Kidney (tissue), 14 donors: ENCODE results near the gene HS3ST6. TPM values are rescaled to one million over a fixed set of nuclear protein-coding genes. Genes with fewer than 3 reads are reported as not detected.
"Not testable (repeated sequence)": the region's sequence is repeated elsewhere in the genome, so short reads cannot be mapped to it uniquely, and the experiment has no call there.

ENCODE experiments used
- DNase-seq, 5 donors: peaks; one replicate each; pipeline ENCODE4 v3.0.0-alpha.2; 2013 to 2020
- FAIRE-seq: peaks from 2 replicates; lab custom pipeline; 2012; peaks lifted over from hg19 to GRCh38; lab: Jason Lieb, UNC
- H3K27ac ChIP-seq, 2 donors: one replicate each; pipeline ENCODE4 v1.7.0; 2013; ENCODE audit warnings: low read depth in 2 of 2, low read length in 2 of 2, inconsistent platforms in 1 of 2
- H3K27me3 ChIP-seq: one replicate; pipeline ENCODE4 v1.7.1; 2013; ENCODE audit warnings: low read length, inconsistent platforms; ENCODE audit not compliant: control insufficient read depth, insufficient read depth
- H3K36me3 ChIP-seq, 3 donors: one replicate each; pipeline versions ENCODE4 v1.7.0 to v1.7.1; 2013; ENCODE audit warnings: low read length in 3 of 3, control low read depth in 1 of 3, inconsistent platforms in 1 of 3; ENCODE audit not compliant: insufficient read depth in 3 of 3, control insufficient read depth in 2 of 3
- H3K4me1 ChIP-seq, 3 donors: one replicate each; pipeline versions ENCODE4 v1.7.0 to v1.7.1; 2013; ENCODE audit warnings: low read length in 3 of 3, inconsistent platforms in 1 of 3, low read depth in 1 of 3; ENCODE audit not compliant: control insufficient read depth in 2 of 3, insufficient read depth in 2 of 3
- H3K4me3 ChIP-seq, 3 donors: one replicate each; pipeline versions ENCODE4 v1.7.0 to v1.8.1; 2013; ENCODE audit warnings: low read length in 3 of 3, control low read depth in 1 of 3, inconsistent platforms in 1 of 3
- H3K9ac ChIP-seq, 3 donors: one replicate each; pipeline versions ENCODE4 v1.7.0 to v1.7.1; 2013; ENCODE audit warnings: low read length in 3 of 3, control low read depth in 1 of 3, inconsistent platforms in 1 of 3
- H3K9me3 ChIP-seq, 3 donors: one replicate each; pipeline versions ENCODE4 v1.7.0 to v1.7.1; 2013; ENCODE audit warnings: low read length in 3 of 3, control low read depth in 1 of 3, inconsistent platforms in 1 of 3; ENCODE audit not compliant: control insufficient read depth in 2 of 3, insufficient read depth in 1 of 3
- intact Hi-C: fragments of 100-400 bp; cut with DNase I; formaldehyde crosslinking; loops from one replicate; pipeline ENCODE4 v1.11.1; 2022
- polyA plus RNA-seq: library from polyadenylated mRNA; stranded (reverse); fragments of 350-450 nt; fragmentation: Illumina TruSeq; extraction: RNeasy Lipid Tissue Mini Kit (QIAGEN cat#74804); gene quantifications from one replicate; pipeline ENCODE4 v1.2.3, GENCODE V29; 2014; ENCODE audit warnings: low read depth, low replicate concordance; ENCODE audit not compliant: insufficient read depth
- total RNA-seq: library from RNA; stranded (reverse); fragmentation: NEBNext Ultra II Directional; extraction: Animal tissue kit (Norgen Biotek cat#: 25700); gene quantifications from one replicate; pipeline ENCODE4 v1.2.1, GENCODE V29; 2021
- TF ChIP-seq, protein P1 (sequence below): IDR thresholded peaks from 3 replicates; pipeline ENCODE4 v1.5.1; 2012; ENCODE audit warnings: mild to moderate bottlenecking, moderate library complexity, borderline replicate concordance; ENCODE audit not compliant: insufficient read depth; ENCODE audit errors: extremely low read depth
- donor health status: control.
- donor health status: control.
- donor health status: control.
- donor health status: control.
- donor health status: control.
- donor health status: DM: yes; HTN: yes; CAD: no.
- donor health status: Normal renal cell carcinoma (clear cell type).

Gene HS3ST6
- total and polyA plus RNA-seq, 2 donors from 2014 or later, result 0.19 to 0.73 TPM

DNA sequence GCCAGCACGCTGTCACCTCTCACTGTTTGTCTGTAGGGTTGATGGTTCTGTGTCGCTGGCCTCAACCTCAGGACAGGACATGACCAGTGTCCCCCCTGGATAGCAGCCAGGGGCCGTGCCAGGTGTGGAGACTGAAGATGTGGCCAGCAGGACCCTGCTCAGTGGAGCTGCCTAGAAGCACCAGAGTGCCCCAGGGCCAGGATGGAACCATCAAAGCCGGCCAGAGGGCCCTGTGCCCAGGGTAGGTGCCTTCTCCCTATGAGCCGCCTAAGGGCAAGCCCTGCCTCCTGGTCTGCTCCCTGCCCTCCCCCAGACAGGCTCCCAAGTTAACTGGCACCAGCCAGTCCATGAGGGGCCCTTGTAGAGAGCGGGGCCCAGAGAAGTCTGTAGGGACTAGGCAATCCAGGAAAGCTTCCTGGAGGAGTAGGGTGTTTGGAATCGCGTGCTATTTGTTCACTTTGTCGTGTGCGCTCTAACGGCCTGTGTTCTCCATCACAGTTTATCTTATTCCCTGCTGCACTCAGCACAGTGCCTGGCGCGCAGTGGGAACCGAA lies 40.6 kb upstream of the HS3ST6 start:
- Histone ChIP-seq H3K9ac (peak overlapping the region in 1 of 3 donors; percentile 91), H3K4me1 (peaks cover 0 to 12% (median 12%) of the 10 kb centered on the region in 3 donors), H3K27me3 (no peaks in the 10 kb centered on the region), H3K27ac (no peak overlapping the region), H3K36me3 (peaks cover 0 to 6% (median 6%) of the 10 kb centered on the region in 3 donors), H3K9me3 (no peaks in the 10 kb centered on the region), H3K4me3 (peak overlapping the region; percentile 24 to 81 (median 39))
- FAIRE-seq (no peak), DNase-seq (peak in 1 of 5 donors; percentile 64)
- TF ChIP-seq, protein P1, sequence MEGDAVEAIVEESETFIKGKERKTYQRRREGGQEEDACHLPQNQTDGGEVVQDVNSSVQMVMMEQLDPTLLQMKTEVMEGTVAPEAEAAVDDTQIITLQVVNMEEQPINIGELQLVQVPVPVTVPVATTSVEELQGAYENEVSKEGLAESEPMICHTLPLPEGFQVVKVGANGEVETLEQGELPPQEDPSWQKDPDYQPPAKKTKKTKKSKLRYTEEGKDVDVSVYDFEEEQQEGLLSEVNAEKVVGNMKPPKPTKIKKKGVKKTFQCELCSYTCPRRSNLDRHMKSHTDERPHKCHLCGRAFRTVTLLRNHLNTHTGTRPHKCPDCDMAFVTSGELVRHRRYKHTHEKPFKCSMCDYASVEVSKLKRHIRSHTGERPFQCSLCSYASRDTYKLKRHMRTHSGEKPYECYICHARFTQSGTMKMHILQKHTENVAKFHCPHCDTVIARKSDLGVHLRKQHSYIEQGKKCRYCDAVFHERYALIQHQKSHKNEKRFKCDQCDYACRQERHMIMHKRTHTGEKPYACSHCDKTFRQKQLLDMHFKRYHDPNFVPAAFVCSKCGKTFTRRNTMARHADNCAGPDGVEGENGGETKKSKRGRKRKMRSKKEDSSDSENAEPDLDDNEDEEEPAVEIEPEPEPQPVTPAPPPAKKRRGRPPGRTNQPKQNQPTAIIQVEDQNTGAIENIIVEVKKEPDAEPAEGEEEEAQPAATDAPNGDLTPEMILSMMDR, result no peak
- intact Hi-C loops, result no loop called here

DNA sequence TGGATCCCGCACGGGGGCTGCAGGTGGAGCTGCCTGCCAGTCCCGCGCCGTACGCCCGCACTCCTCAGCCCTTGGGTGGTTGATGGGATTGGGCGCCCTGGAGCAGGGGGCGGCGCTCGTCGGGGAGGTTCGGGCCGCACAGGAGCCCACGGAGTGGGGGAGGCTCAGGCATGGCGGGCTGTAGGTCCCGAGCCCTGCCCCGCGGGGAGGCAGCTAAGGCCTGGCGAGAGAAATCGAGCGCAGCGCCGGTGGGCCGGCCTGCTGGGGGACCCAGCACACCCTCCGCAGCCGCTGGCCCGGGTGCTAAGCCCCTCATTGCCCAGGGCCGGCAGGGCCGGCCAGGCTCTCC lies 39.9 kb upstream of the HS3ST6 start:
- peak in 1 of 5 donors; percentile 46 for DNase-seq
- H3K36me3 ChIP-seq, result not testable (repeated sequence)

DNA sequence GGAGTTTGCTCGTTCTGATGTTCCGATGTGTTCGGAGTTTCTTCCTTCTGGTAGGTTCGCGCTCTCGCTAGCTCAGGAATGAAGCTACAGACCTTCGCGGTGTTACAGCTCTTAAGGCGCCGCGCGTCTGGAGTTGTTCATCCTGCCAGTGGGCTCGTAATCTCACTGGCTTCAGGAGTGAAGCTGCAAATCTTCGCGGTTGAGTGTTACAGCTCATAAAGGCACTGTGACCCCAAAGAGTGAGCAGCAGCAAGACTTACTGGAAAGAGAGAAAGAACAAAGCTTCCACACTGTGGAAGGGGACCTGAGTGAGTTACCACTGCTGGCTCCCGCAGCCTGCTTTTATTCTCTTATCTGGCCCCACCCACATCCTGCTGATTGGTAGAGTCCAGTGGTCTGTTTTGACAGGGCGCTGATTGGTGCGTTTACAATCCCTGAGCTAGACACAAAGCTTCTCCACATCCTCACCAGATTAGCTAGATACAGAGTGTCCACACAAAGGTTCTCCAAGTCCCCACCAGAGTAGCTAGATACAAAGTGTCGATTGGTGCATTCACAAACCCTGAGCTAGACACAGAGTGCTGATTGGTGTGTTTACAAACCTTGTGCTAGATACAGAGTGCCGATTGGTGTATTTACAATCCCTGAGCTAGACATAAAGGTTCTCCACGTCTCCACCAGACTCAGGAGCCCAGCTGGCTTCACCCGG lies 39.4 kb upstream of the HS3ST6 start:
- H3K9ac ChIP-seq, intact Hi-C loops, H3K36me3 ChIP-seq, DNase-seq, H3K9me3 ChIP-seq, FAIRE-seq, H3K27ac ChIP-seq, H3K4me1 ChIP-seq, H3K27me3 ChIP-seq, H3K4me3 ChIP-seq: not testable (repeated sequence)

More for the DNA sequence above, 39.9 kb upstream of the HS3ST6 start:
- H3K4me1 ChIP-seq, H3K9me3 ChIP-seq, intact Hi-C loops, H3K27ac ChIP-seq, FAIRE-seq, H3K4me3 ChIP-seq, H3K27me3 ChIP-seq, H3K9ac ChIP-seq: not testable (repeated sequence)

DNA sequence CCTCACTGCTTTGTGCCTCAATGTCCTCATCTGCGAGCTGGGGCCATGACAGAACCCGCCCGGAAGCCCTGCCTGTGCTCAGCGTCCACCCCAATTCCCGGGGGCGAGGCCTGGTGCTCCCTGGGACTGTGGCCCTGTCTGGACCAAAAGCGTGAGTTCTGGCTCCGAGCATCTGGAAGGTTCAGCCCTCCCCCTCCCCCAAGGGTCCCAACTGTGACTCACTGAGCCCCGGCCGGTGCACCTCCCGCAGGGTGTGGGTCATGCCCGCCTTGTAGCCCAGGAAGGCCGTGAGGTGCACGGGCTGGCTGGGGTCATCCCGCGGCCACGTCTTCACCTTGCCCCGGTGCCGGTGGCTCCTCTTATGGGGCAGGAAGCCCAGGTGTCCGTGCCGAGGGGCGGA lies 35.5 kb upstream of the HS3ST6 start:
- no peaks in the 10 kb centered on the region for H3K36me3 ChIP-seq
- no peak for FAIRE-seq
- no peak overlapping the region for H3K27ac ChIP-seq
- H3K27me3 ChIP-seq, result no peaks in the 10 kb centered on the region
- no peak overlapping the region for H3K9ac ChIP-seq
- TF ChIP-seq, protein P1, result no peak
- H3K4me3 ChIP-seq, result no peak overlapping the region
- H3K4me1 ChIP-seq, result peaks cover 0 to under 1% (median 0%) of the 10 kb centered on the region in 3 donors
- H3K9me3 ChIP-seq, result no peaks in the 10 kb centered on the region
- intact Hi-C loops, result no loop called here
- DNase-seq, result no peak
